Measurements from ENCODE around the gene GBP4. TPM values are rescaled to one million over a fixed set of nuclear protein-coding genes. Genes with fewer than 3 reads are reported as not detected.

GBP4 gene
- total RNA-seq, 4 donors from 2014 or later = 4.4 to 11.6 (median 5.8) TPM

DNA sequence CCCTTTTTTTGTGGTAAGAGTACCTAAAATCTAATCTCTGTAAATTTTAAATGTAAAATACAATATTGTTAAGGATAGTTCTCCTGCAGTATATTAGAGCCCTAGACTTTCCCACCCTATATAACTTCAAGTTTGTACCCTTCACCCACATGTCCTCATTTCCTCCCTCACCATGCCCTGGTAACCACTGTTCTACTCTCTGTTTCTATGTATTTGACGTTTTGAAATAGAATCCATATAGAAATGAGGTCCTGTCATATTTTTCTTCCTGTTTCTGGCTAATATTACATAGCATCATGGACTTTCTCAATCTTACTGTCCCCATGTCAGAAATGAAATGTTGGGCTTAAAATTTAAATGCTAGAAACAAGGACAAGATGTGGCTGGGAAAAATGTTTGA lies 47.7 kb downstream of the GBP4 start:
- TF ChIP-seq, protein P1, sequence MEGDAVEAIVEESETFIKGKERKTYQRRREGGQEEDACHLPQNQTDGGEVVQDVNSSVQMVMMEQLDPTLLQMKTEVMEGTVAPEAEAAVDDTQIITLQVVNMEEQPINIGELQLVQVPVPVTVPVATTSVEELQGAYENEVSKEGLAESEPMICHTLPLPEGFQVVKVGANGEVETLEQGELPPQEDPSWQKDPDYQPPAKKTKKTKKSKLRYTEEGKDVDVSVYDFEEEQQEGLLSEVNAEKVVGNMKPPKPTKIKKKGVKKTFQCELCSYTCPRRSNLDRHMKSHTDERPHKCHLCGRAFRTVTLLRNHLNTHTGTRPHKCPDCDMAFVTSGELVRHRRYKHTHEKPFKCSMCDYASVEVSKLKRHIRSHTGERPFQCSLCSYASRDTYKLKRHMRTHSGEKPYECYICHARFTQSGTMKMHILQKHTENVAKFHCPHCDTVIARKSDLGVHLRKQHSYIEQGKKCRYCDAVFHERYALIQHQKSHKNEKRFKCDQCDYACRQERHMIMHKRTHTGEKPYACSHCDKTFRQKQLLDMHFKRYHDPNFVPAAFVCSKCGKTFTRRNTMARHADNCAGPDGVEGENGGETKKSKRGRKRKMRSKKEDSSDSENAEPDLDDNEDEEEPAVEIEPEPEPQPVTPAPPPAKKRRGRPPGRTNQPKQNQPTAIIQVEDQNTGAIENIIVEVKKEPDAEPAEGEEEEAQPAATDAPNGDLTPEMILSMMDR (IDR thresholded peaks at IDR 0.05) = no peak
- TF ChIP-seq POLR2A (IDR thresholded peaks at IDR 0.05) = no peak
- H3K4me1 ChIP-seq = no peaks in the 10 kb centered on the region

DNA sequence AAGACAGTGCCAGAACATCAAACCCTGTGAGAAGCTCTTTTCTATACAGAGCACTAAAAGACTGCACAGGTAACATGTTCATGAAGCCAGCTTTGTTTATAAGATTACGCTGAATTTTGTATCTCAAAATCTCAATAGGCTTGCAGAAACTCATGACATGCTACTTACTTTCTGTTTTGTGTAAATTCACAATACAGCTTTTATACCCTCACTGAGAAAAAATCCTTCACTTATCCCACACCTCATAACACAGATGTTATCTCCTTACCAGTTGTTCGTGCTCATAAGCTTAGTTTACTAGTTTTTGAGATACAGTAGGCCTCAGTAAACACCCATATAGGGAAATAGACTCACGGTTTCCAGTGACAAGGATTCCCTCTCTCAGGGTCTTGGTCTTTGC lies 48.8 kb downstream of the GBP4 start:
- no peaks in the 10 kb centered on the region for H3K36me3 ChIP-seq

More for the DNA sequence above, 47.7 kb downstream of the GBP4 start:
- no peak overlapping the region for H3K4me3 ChIP-seq
- H3K36me3 ChIP-seq = no peaks in the 10 kb centered on the region
- no peaks in the 10 kb centered on the region for H3K27me3 ChIP-seq
- DNase-seq = no peak
- no peak overlapping the region for H3K27ac ChIP-seq
- no peaks in the 10 kb centered on the region for H3K9me3 ChIP-seq

DNA sequence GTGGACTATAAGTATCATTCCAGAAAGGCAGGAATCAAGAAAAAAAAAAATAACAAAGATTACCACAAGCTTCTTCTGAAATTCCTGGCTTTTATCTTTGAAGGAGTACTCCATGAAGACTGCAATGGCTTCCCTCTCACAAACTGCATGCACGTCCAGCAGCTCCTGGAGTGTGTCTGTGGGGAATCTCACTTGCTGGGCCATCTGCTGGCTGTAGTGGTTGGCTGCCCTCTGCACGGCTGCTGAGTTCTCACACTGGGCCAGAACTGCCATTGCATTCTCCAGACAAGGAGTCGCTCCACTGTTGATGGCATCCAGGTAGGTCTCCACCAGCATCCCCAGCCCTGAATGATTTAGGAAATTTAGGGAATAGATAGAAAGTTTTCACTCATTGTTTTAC lies 49.5 kb downstream of the GBP4 start:
- no peaks in the 10 kb centered on the region for H3K27me3 ChIP-seq
- TF ChIP-seq, protein P1 (IDR thresholded peaks at IDR 0.05) = peak in 3 of 6 experiments; percentile 40 to 46 (median 46)
- no peak for TF ChIP-seq POLR2A (IDR thresholded peaks at IDR 0.05)
- no peaks in the 10 kb centered on the region for H3K36me3 ChIP-seq
- peak in 2 of 3 donors; percentile 53 to 61 for DNase-seq
- no peak overlapping the region for H3K27ac ChIP-seq
- no peak overlapping the region for H3K4me3 ChIP-seq
- H3K4me1 ChIP-seq = no peaks in the 10 kb centered on the region
- H3K9me3 ChIP-seq = no peaks in the 10 kb centered on the region

More for the DNA sequence above, 48.8 kb downstream of the GBP4 start:
- H3K9me3 ChIP-seq = no peaks in the 10 kb centered on the region
- H3K27me3 ChIP-seq = no peaks in the 10 kb centered on the region
- DNase-seq = no peak
- no peak for TF ChIP-seq POLR2A (IDR thresholded peaks at IDR 0.05)
- TF ChIP-seq, protein P1 (IDR thresholded peaks at IDR 0.05) = no peak
- no peaks in the 10 kb centered on the region for H3K4me1 ChIP-seq
- no peak overlapping the region for H3K27ac ChIP-seq
- H3K4me3 ChIP-seq = no peak overlapping the region

DNA sequence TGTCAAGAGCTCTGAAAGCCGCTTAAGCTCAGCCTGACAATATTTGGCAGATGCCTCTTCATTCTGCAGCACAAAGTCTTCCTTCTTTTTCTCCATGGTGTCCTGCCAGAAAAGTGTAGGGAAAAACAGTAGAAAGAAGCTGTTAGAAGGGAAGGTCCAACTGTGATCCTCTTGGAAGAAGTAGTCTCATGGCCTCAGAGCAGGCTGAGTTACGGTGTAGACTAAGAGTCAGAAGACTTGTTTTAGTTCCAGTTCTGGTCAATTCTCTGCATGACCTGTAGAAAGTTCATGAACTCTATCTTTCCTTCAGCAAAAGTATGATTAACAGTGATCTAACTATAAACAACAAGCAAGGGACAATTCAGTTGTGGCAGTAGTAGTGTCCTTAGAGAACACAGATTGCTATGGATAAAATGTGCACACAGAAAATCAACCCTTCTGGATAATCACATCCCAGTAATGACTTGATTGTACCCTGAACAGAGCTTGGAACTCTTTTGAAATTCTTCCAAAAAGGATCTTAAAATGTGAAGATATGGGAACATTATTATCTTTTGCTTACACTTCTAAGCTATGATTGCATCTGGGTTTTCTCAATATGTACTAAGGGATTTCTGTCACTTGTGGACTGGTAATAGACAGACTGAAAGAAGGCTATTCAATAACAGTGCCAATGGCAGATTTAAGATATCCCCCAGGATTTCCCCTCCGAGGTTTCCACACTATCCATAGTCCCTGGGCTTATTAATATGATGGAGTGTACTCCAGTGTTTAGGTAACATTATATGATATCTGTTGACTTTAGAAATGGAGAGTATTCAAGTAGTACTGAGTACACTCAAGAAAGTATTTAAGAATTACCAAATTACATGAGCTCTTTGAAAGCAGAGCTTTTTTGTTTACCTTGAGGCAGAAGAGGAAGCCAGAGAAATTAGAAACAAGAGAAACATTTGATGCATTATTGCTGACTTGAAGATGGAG lies 50.8 kb downstream of the GBP4 start:
- no peak for DNase-seq
- no peaks in the 10 kb centered on the region for H3K27me3 ChIP-seq
- H3K4me3 ChIP-seq = no peak overlapping the region
- no peaks in the 10 kb centered on the region for H3K9me3 ChIP-seq
- no peaks in the 10 kb centered on the region for H3K36me3 ChIP-seq
- H3K4me1 ChIP-seq = no peaks in the 10 kb centered on the region
- TF ChIP-seq, protein P1 (IDR thresholded peaks at IDR 0.05) = no peak
- no peak for TF ChIP-seq POLR2A (IDR thresholded peaks at IDR 0.05)
- H3K27ac ChIP-seq = no peak overlapping the region

DNA sequence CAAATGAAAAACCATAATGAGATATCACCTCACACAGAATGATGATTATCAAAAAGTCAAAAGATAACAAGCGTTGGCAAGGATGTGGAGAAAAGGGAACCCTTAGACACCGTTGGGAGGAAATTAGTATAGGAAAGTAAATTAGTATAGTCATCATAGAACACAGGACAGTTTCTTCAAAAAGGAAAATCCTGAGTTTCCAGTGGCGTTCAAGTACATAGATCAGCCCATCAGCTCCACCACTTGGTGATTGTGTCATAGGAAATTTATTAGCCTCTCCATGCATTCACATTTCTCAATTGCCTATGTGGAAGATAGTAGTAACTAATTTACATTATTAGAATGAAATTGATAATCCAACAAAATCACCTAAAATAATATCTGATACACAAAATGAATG lies 52.0 kb downstream of the GBP4 start:
- TF ChIP-seq, protein P1 (IDR thresholded peaks at IDR 0.05) = no peak
- no peak for TF ChIP-seq POLR2A (IDR thresholded peaks at IDR 0.05)
- Histone ChIP-seq H3K36me3 (no peaks in the 10 kb centered on the region), H3K27ac (no peak overlapping the region), H3K27me3 (no peaks in the 10 kb centered on the region), H3K9me3 (no peaks in the 10 kb centered on the region), H3K4me3 (no peak overlapping the region), H3K4me1 (no peaks in the 10 kb centered on the region)
- no peak for DNase-seq
